Cardiac fibroblast (primary cell): ENCODE results near the gene CHRNA4.

ENCODE experiments used
- DNase-seq, 2 donors: peaks; one replicate each; pipeline versions ENCODE4 v3.0.0 to v3.0.0-alpha.2; 2010; ENCODE audit warnings: low read depth in 2 of 2
- H3K4me3 ChIP-seq, 2 donors: replicated peaks in 1 of 2; 1 replicate in 1 of 2; 2 replicates in 1 of 2; pipeline ENCODE4 v1.5.1; 2011; ENCODE audit warnings: low read depth in 2 of 2, low read length in 2 of 2, mild to moderate bottlenecking in 2 of 2, moderate library complexity in 1 of 2
- TF ChIP-seq, protein P1 (sequence below): IDR thresholded peaks from one replicate; pipeline ENCODE4 v1.5.1; 2011; ENCODE audit warnings: low read depth, mild to moderate bottlenecking, low read length, inconsistent platforms

CHRNA4 gene

DNA sequence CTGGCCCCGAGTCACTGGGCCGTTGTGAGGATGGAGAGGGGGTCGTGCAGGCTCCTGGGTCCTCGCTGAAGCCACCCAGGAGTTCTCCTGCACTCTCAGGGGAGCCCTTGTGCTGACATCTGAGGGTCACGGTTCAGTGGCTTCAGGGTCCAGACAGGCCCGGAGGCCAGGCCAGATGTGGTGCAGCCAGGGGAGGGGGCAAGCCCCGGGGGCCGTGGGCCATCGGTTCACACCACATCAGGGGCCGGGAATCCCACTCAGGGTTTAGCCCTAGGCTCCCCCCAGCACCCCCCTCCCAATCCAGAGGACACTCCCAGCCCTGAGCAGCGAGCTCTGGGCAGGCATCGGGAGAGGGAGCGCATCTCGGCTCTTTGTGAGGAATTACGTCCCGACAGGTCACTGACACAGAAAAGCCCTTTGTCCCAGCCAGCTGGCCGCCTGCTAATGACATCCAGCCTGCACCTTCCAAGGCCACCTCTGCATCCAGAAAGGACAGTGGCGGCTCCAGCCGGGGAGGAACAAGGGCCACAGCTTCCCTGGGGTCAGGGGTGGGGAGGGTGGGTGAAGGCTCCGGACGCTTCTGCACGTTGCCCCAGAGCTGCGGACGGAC is 6.4 kb upstream of the CHRNA4 start:
- no peak overlapping the region for H3K4me3 ChIP-seq
- TF ChIP-seq, protein P1, sequence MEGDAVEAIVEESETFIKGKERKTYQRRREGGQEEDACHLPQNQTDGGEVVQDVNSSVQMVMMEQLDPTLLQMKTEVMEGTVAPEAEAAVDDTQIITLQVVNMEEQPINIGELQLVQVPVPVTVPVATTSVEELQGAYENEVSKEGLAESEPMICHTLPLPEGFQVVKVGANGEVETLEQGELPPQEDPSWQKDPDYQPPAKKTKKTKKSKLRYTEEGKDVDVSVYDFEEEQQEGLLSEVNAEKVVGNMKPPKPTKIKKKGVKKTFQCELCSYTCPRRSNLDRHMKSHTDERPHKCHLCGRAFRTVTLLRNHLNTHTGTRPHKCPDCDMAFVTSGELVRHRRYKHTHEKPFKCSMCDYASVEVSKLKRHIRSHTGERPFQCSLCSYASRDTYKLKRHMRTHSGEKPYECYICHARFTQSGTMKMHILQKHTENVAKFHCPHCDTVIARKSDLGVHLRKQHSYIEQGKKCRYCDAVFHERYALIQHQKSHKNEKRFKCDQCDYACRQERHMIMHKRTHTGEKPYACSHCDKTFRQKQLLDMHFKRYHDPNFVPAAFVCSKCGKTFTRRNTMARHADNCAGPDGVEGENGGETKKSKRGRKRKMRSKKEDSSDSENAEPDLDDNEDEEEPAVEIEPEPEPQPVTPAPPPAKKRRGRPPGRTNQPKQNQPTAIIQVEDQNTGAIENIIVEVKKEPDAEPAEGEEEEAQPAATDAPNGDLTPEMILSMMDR, result no peak
- no peak for DNase-seq

DNA sequence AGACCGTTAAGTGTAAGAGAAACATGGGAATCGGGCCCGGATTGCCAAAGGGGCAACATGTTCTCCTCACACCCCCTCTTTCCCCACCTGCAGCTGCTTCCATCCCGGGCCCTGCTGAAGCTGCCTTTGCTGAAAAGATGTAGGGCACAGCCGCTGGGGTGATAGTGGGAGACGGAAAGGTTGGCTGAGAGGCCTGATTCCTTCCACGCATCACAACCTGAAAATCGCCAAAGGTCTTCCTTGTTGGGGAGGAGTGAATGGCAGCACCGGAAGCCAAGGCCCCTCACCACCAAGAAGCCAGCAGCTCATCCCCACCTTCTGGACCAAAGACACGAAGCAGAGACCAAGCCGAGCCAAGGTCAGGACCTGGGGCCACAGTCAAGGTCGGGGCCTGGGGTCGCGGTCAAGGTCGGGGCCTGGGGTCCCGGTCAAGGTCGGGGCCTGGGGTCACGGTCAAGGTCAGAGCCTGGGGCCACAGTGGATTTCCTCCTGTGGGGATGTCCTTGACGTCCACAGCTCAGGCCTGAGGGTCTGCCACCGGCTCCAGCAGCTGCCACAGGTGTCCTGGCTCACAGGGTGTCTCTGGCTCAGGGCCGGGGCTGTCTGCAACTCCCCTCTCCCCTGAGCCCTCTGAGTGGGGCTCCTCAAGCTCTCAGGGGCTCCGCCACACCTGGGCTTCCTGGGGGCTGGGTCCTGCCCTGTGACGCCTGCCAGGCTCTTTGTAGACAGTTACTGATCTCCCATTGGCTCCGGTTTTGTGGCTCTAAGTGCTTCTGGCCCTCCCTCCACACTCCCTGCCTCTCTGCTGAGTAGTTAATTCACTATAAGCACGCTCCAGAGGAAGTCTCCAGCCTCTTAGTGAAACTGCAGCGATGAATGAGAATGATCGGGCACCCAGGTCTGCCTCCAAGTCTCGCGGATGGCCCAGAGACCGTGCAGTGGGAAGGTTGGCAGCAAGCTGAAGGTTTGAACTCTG is 5.5 kb upstream of the CHRNA4 start:
- no peak for DNase-seq
- H3K4me3 ChIP-seq, result no peak overlapping the region
- TF ChIP-seq, protein P1, result no peak

DNA sequence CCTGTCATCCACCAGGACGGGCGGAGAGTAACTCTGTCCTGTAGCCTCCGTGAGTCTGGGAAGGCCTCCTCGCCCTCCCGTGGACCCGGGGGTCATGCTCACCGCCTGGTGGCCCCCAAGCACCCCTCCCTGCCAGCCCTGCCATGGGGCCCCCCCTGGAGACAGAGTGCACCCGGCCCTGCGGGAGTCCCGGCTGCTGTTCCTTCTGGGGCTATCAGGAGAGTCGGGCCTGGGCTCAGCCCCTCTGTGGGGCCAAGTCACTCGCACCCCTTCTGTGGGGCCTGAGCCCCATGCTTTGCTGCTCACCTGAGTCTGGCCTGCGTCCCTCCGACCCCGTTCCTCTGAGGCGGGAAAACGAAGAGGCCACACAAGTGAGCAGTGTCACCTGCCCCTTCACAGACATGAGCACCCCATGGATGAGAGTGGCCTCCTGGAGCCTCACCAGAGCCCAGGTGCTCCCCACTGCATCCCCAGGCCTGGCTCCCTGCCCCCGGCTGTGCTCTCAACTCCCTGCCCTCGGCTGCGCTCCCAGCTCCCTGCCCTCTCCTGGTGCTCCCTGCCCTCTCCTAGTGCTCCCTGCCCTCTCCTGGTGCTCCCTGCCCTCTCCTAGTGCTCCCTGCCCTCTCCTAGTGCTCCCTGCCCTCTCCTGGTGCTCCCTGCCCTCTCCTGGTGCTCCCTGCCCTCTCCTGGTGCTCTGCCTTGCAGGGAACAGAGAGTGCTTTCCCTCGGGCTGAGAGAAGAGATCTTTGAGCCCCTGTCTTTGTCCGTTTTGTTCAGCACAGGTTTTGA is 4.6 kb upstream of the CHRNA4 start:
- no peak for DNase-seq

DNA sequence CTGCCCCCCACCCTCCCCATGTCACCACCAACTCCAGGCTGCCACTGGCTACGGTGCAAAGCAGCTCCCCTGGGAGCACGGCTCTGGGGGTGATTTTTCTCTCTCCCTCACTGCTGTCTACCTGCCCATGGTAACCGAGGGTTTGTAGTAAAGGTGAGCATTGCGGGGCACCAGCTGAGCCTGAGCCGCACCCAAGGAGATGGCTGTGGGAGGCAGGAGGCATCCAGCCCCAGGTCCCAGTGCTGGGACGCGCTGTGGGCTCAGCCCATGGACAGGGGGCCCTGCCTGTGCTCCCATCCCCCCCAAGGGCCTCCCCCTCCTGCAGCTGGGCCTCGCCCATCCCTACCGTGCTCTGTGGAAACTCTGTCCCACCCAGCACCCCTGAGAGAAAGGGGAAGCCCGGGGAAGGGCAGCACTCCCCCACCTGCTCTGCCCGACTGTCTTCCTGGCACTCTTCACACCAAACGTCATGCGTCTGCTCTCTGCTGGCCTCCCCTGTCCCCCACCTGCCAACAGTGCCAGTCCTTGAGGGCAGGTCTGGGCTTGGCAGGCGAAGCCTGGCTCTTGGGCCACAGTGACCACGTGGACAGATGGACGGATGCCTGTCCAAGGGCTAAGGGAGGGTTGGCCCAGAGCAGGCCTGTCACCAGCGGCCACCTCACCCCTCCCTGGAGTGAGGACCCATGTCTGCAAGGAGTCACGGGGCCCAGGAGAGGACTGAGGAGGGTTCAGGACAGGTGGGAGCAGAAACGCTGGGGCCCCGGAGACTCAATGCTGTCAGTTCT is 3.8 kb upstream of the CHRNA4 start:
- no peak overlapping the region for H3K4me3 ChIP-seq
- DNase-seq, result no peak
- TF ChIP-seq, protein P1, result no peak

More for the DNA sequence above, 4.6 kb upstream of the CHRNA4 start:
- H3K4me3 ChIP-seq, result no peak overlapping the region
- TF ChIP-seq, protein P1, result no peak

DNA sequence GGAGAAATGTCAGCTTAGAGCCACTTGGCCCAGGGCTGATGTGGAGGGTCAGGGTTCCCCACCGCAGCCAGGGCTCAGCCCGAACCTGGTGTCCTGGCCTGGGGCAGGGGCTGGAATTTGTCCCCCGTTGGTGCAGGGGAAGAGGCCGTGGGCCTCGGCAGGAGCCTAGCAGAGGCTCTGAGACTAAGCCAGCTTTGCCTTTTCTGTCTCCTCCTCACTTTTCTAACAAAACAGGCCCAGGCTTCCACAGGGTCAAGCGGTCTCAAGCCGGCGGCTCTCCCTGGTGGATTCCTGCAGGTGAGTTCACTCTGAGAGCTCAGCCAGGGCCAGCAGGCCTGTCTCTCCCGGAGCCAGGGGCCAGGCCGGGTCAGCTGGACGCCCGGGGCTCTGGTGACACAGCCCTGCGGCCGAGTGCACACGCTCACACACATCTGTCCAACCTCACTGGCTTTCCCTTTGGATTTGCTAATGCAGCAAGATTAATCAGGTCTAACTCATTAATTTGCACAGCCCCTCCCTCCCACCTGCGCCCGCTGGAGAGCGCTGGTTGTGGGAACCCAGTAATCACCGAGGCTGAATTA is 2.9 kb upstream of the CHRNA4 start:
- no peak for DNase-seq
- no peak overlapping the region for H3K4me3 ChIP-seq

More for the DNA sequence above, 2.9 kb upstream of the CHRNA4 start:
- TF ChIP-seq, protein P1, result no peak
